Neural cell (in vitro differentiated cells): ENCODE results near the gene TBX15. TPM values are rescaled to one million over a fixed set of nuclear protein-coding genes. Genes with fewer than 3 reads are reported as not detected.

Experiments used
- H2AFZ ChIP-seq: fragments of 200-600, 300-800 bp; sonication (generic), shearing (Covaris generic); 2 replicates; pipeline ENCODE4 v1.6.0; 2014; ENCODE audit warnings: low read depth, mild to moderate bottlenecking, antibody characterized with exemption, low read length, moderate library complexity
- H3F3A ChIP-seq: fragments of 200-600 bp; shearing (Covaris generic); 2 replicates; pipeline ENCODE4 v1.6.1; 2016; ENCODE audit warnings: mild to moderate bottlenecking, moderate library complexity, mixed read lengths, antibody characterized with exemption, low read length; ENCODE audit not compliant: insufficient read depth, poor library complexity, severe bottlenecking
- H3K27ac ChIP-seq: fragments of 200-600, 300-800 bp; sonication (generic), shearing (Covaris generic); 2 replicates; pipeline ENCODE4 v1.5.1; 2014; ENCODE audit warnings: mild to moderate bottlenecking, low read length, moderate library complexity
- H3K27me3 ChIP-seq: fragments of 300-800, 200-600 bp; sonication (generic), shearing (Covaris generic); 2 replicates; pipeline ENCODE4 v1.6.0; 2014; ENCODE audit warnings: mild to moderate bottlenecking, low read depth, low read length, moderate library complexity; ENCODE audit not compliant: insufficient read depth
- H3K36me3 ChIP-seq: fragments of 300-800, 200-600 bp; sonication (generic), shearing (Covaris generic); 2 replicates; pipeline ENCODE4 v1.5.1; 2014; ENCODE audit warnings: mild to moderate bottlenecking, antibody characterized with exemption, low read length, moderate library complexity; ENCODE audit not compliant: insufficient read depth
- H3K4me2 ChIP-seq: fragments of 300-800, 200-600 bp; sonication (generic), shearing (Covaris generic); 2 replicates; pipeline ENCODE4 v1.6.0; 2014; ENCODE audit warnings: mild to moderate bottlenecking, low read length
- H3K4me3 ChIP-seq: fragments of 300-800, 200-600 bp; sonication (generic), shearing (Covaris generic); 2 replicates; pipeline ENCODE4 v1.5.1; 2014; ENCODE audit warnings: mild to moderate bottlenecking, low read length, moderate library complexity
- H3K79me2 ChIP-seq: fragments of 200-600 bp; shearing (Covaris generic); replicated peaks from 2 replicates; pipeline ENCODE4 v1.6.0; 2014; ENCODE audit warnings: mild to moderate bottlenecking, low read length, moderate library complexity; ENCODE audit not compliant: insufficient read depth
- H3K9ac ChIP-seq: fragments of 300-800, 200-600 bp; sonication (generic), shearing (Covaris generic); 2 replicates; pipeline ENCODE4 v1.6.1; 2016; ENCODE audit warnings: mild to moderate bottlenecking, low read length, mixed read lengths
- H3K9me2 ChIP-seq: fragments of 200-600 bp; shearing (Covaris generic); 2 replicates; pipeline ENCODE4 v1.6.1; 2016; ENCODE audit warnings: mild to moderate bottlenecking, low read length, mixed read lengths; ENCODE audit not compliant: insufficient read depth
- H3K9me3 ChIP-seq: fragments of 200-600, 300-800 bp; sonication (generic), shearing (Covaris generic); 2 replicates; pipeline ENCODE4 v1.6.1; 2016; ENCODE audit warnings: mild to moderate bottlenecking, mixed run types, low read length, moderate library complexity, mixed read lengths
- H4K20me1 ChIP-seq: fragments of 200-600 bp; shearing (Covaris generic); 2 replicates; pipeline ENCODE4 v1.6.1; 2016; ENCODE audit warnings: mild to moderate bottlenecking, mixed run types; ENCODE audit not compliant: insufficient read depth
- CTCF ChIP-seq: fragments of 450-650 bp; IDR thresholded peaks from 2 replicates; pipeline ENCODE4 v1.5.1; 2014; ENCODE audit warnings: antibody characterized with exemption, mild to moderate bottlenecking, moderate library complexity; ENCODE audit not compliant: poor library complexity, severe bottlenecking
- EP300 ChIP-seq: fragments of 450-650 bp; conservative IDR thresholded peaks from 2 replicates; pipeline ENCODE4 v1.6.1; 2014; ENCODE audit warnings: antibody characterized with exemption, mild to moderate bottlenecking, moderate library complexity; ENCODE audit not compliant: poor library complexity, severe bottlenecking
- EZH2 ChIP-seq: fragments of 200-600, 300-800 bp; shearing (Covaris generic), sonication (generic); IDR thresholded peaks from 2 replicates; pipeline ENCODE4 v1.6.1; 2014; ENCODE audit warnings: antibody characterized with exemption, low read length, borderline replicate concordance, mild to moderate bottlenecking; ENCODE audit not compliant: insufficient read depth, poor library complexity, severe bottlenecking
- MXI1 ChIP-seq: fragments of 450-650 bp; conservative IDR thresholded peaks from 2 replicates; pipeline ENCODE4 v1.6.1; 2014; ENCODE audit warnings: antibody characterized with exemption, mild to moderate bottlenecking; ENCODE audit not compliant: poor library complexity, severe bottlenecking
- POLR2AphosphoS5 ChIP-seq: IDR thresholded peaks from 2 replicates; pipeline ENCODE4 v1.6.1; 2012
- RAD21 ChIP-seq: fragments of 450-650 bp; conservative IDR thresholded peaks from 2 replicates; pipeline ENCODE4 v1.6.1; 2014; ENCODE audit warnings: antibody characterized with exemption, mild to moderate bottlenecking, moderate library complexity
- REST ChIP-seq: IDR thresholded peaks from 2 replicates; pipeline ENCODE4 v1.6.1; 2012; ENCODE audit warnings: borderline replicate concordance
- SMC3 ChIP-seq: fragments of 450-650 bp; conservative IDR thresholded peaks from 2 replicates; pipeline ENCODE4 v1.6.1; 2014; ENCODE audit warnings: antibody characterized with exemption, mild to moderate bottlenecking, moderate library complexity; ENCODE audit not compliant: poor library complexity
- TAF1 ChIP-seq: IDR thresholded peaks from 2 replicates; pipeline ENCODE4 v1.6.1; 2012; ENCODE audit warnings: low read depth
- polyA plus RNA-seq: library from polyadenylated mRNA; depleted of rRNA; stranded (reverse); fragments of >200 nt; gene quantifications from 2 replicates; pipeline ENCODE4 v1.2.3, GENCODE V29; 2014

Gene TBX15
- polyA plus RNA-seq, 1 donor from 2014 or later: 0.10 TPM

GRCh38 chr1:118979754-118980575 is 8.2 kb downstream of the TBX15 start:
- Histone ChIP-seq H3F3A (no peaks in the 10 kb centered on the region), H3K9me3 (no peaks in the 10 kb centered on the region), H3K36me3 (no peaks in the 10 kb centered on the region), H3K27ac (no peak overlapping the region), H3K9ac (no peak overlapping the region), H4K20me1 (no peaks in the 10 kb centered on the region), H3K9me2 (no peaks in the 10 kb centered on the region), H3K79me2 (no peaks in the 10 kb centered on the region), H3K4me2 (no peak overlapping the region), H2AFZ (no peak overlapping the region), H3K4me3 (no peak overlapping the region), H3K27me3 (peaks cover 97% of the 10 kb centered on the region)
- no peak for TF ChIP-seq RAD21
- no peak for TF ChIP-seq CTCF
- TF ChIP-seq MXI1: no peak
- TF ChIP-seq REST: no peak
- TF ChIP-seq TAF1: no peak
- no peak for TF ChIP-seq POLR2AphosphoS5
- no peak for TF ChIP-seq EP300
- no peak for TF ChIP-seq SMC3
- TF ChIP-seq EZH2: no peak

- H3K9ac ChIP-seq: no peak overlapping the region
- H3K79me2 ChIP-seq: no peaks in the 10 kb centered on the region
- H3K27me3 ChIP-seq: peaks cover 93% of the 10 kb centered on the region
- no peaks in the 10 kb centered on the region for H3K9me3 ChIP-seq
- no peaks in the 10 kb centered on the region for H4K20me1 ChIP-seq
- H3F3A ChIP-seq: no peaks in the 10 kb centered on the region
- peak; percentile 19 for TF ChIP-seq POLR2AphosphoS5
- TF ChIP-seq REST: no peak
- no peak for TF ChIP-seq MXI1
- no peak for TF ChIP-seq RAD21
- TF ChIP-seq CTCF: no peak
- TF ChIP-seq TAF1: no peak
- TF ChIP-seq EP300: no peak
- TF ChIP-seq EZH2: peak; percentile 18
- no peak overlapping the region for H3K4me2 ChIP-seq
- no peak overlapping the region for H3K4me3 ChIP-seq
- H3K36me3 ChIP-seq: no peaks in the 10 kb centered on the region
- no peak overlapping the region for H2AFZ ChIP-seq
- no peak overlapping the region for H3K27ac ChIP-seq
- H3K9me2 ChIP-seq: no peaks in the 10 kb centered on the region
Observed at GRCh38 chr1:118978914-118979701, 9.0 kb downstream of the TBX15 start.
